ENCODE measurements around the gene HOXB4.

HOXB4 gene

DNA sequence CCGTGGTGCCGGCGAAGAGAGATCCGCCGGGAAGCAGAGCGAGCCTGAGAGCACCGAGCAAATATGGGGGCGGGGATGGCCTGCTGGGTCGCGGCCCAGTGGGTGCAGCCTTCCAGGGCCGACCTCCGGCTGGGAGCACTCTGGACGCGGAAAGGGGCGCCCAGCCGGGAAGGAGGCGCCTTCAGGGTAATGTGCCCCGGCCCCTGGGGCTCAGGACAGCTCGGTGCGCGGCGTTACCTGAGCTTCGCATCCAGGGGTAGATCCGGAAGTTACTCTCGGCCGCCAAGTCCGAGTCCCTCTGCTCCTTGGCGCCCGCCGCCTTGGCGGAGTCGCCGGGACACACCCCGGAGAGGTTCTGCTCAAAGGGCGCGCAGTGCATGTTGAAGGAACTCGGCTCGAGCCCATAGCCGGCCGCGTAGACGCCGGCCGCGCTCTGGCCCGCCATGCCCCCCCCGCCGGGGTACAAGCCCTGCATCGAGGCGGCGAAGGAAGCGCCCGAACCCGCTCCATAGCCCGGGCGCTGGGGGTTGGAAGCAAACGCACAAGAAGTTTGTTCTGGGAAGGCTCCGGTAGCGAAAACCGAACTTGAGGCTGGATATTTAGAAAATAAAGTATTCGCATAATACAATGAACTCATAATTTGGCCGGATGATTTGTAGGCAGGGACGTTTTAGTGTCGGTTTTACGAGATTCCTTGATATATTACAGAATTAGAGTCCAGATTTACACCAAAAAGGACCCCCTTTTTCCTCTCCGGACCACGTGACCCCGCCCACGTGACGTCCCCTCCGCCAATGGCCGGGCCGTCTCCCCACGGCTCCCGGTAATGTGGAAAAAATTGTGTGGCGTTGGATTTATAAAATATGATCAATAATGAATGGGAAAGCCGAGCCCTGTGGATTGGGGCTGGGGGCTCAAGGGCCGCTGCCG is 32.4 kb upstream of the HOXB4 start, which contains the start of gene HOXB7:
Gene HOXB7 (minus strand): TSS at position 736 of the 930 bp plus-strand sequence. CDS start 99 bp downstream, at position 637.
- peak within 1 kb of the TSS; percentile 84 for H3K4me2 ChIP-seq (ENCODE audit: low read depth, low read length, poor library complexity, severe bottlenecking)
- no peaks in the 10 kb centered on the region for H3K79me2 ChIP-seq (ENCODE audit: insufficient read depth, low read length)
- no peaks in the 10 kb centered on the region for H3K36me3 ChIP-seq (ENCODE audit: low read length)
- H3K9ac ChIP-seq (ENCODE audit: low read length): peak within 1 kb of the TSS; percentile 73
- H3K9me2 ChIP-seq (replicated peaks; ENCODE audit: insufficient read depth, low read length): no peaks in the 10 kb centered on the region
- H3K27me3 ChIP-seq (ENCODE audit: low read length): no peaks in the 10 kb centered on the region
- H4K20me1 ChIP-seq (ENCODE audit: low read depth, low read length): no peaks in the 10 kb centered on the region
- no peak within 1 kb of the TSS for H3K27ac ChIP-seq (ENCODE audit: low read depth, low read length)
- peak within 1 kb of the TSS; percentile 97 for H2AFZ ChIP-seq (ENCODE audit: low read depth, low read length, severe bottlenecking)
- TF ChIP-seq CTCF (IDR thresholded peaks at IDR 0.05; ENCODE audit: insufficient read depth, low read length, poor library complexity, severe bottlenecking) (no peak), EZH2phosphoT487 (conservative IDR thresholded peaks at IDR 0.05; ENCODE audit: low read length) (no peak)
- no peaks in the 10 kb centered on the region for H3F3A ChIP-seq (ENCODE audit: insufficient read depth)
- no peaks in the 10 kb centered on the region for H3K9me3 ChIP-seq (ENCODE audit: insufficient read depth, low read length)
- peak within 1 kb of the TSS; percentile 68 for H3K4me3 ChIP-seq (ENCODE audit: insufficient read depth, low read length, poor library complexity, severe bottlenecking)

DNA sequence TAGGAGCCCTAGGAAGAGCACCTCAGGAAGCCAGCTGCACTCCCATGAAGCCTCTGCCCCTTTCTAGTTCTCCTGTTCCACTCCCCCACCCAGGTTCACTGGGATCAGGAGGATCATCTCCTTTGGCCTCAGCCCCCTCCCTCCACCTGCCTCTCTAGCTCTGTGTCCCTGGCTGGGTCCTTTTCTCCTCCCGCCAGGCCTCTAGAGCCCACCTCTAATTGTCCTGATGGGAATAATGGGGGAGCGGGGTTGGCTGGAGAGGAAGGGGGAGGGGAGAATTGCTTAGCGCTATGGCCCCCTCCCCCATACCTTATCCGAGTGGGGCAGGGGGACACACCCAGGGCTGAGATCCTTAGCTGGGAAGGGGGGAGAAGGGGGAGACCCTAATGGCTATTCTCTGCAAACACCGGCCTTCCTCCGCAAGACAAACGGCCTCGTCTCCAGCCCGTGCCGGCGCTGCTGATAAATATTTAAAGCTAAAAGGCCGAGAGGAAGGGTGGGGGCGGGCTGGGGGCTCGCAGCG is 31.7 kb upstream of the HOXB4 start:
- Histone ChIP-seq H3K27ac (ENCODE audit: low read depth, low read length) (no peak overlapping the region), H3K79me2 (ENCODE audit: insufficient read depth, low read length) (no peaks in the 10 kb centered on the region)

GRCh38 chr17:48609033-48609432 is 30.9 kb upstream of the HOXB4 start:
- TF ChIP-seq EZH2phosphoT487 (conservative IDR thresholded peaks at IDR 0.05; ENCODE audit: low read length) (no peak), CTCF (IDR thresholded peaks at IDR 0.05; ENCODE audit: insufficient read depth, low read length, poor library complexity, severe bottlenecking) (no peak)
- no peak overlapping the region for H2AFZ ChIP-seq (ENCODE audit: low read depth, low read length, severe bottlenecking)
- no peak overlapping the region for H3K4me2 ChIP-seq (ENCODE audit: low read depth, low read length, poor library complexity, severe bottlenecking)
- H3K36me3 ChIP-seq (ENCODE audit: low read length): no peaks in the 10 kb centered on the region
- H4K20me1 ChIP-seq (ENCODE audit: low read depth, low read length): no peaks in the 10 kb centered on the region
- H3F3A ChIP-seq (ENCODE audit: insufficient read depth): no peaks in the 10 kb centered on the region
- no peaks in the 10 kb centered on the region for H3K79me2 ChIP-seq (ENCODE audit: insufficient read depth, low read length)
- H3K9me3 ChIP-seq (ENCODE audit: insufficient read depth, low read length): no peaks in the 10 kb centered on the region
- H3K4me3 ChIP-seq (ENCODE audit: insufficient read depth, low read length, poor library complexity, severe bottlenecking): no peak overlapping the region
- H3K9me2 ChIP-seq (replicated peaks; ENCODE audit: insufficient read depth, low read length): no peaks in the 10 kb centered on the region
- H3K27me3 ChIP-seq (ENCODE audit: low read length): no peaks in the 10 kb centered on the region
- H3K27ac ChIP-seq (ENCODE audit: low read depth, low read length): no peak overlapping the region
- H3K9ac ChIP-seq (ENCODE audit: low read length): no peak overlapping the region

More for the DNA sequence above, 31.7 kb upstream of the HOXB4 start:
- no peaks in the 10 kb centered on the region for H3K36me3 ChIP-seq (ENCODE audit: low read length)
- no peaks in the 10 kb centered on the region for H3F3A ChIP-seq (ENCODE audit: insufficient read depth)
- peak overlapping the region; percentile 84 for H3K4me2 ChIP-seq (ENCODE audit: low read depth, low read length, poor library complexity, severe bottlenecking)
- no peaks in the 10 kb centered on the region for H4K20me1 ChIP-seq (ENCODE audit: low read depth, low read length)
- TF ChIP-seq EZH2phosphoT487 (conservative IDR thresholded peaks at IDR 0.05; ENCODE audit: low read length): no peak
- TF ChIP-seq CTCF (IDR thresholded peaks at IDR 0.05; ENCODE audit: insufficient read depth, low read length, poor library complexity, severe bottlenecking): no peak
- H3K9ac ChIP-seq (ENCODE audit: low read length): peak overlapping the region; percentile 73
- peak overlapping the region; percentile 97 for H2AFZ ChIP-seq (ENCODE audit: low read depth, low read length, severe bottlenecking)
- H3K4me3 ChIP-seq (ENCODE audit: insufficient read depth, low read length, poor library complexity, severe bottlenecking): peak overlapping the region; percentile 68
- no peaks in the 10 kb centered on the region for H3K9me3 ChIP-seq (ENCODE audit: insufficient read depth, low read length)
- no peaks in the 10 kb centered on the region for H3K27me3 ChIP-seq (ENCODE audit: low read length)
- H3K9me2 ChIP-seq (replicated peaks; ENCODE audit: insufficient read depth, low read length): no peaks in the 10 kb centered on the region
